ENCODE results near the gene ASCL2. TPM values are rescaled to one million over a fixed set of nuclear protein-coding genes. Genes with fewer than 3 reads are reported as not detected.

The ASCL2 gene
- total and polyA plus RNA-seq, 2 of the 4 experiments (the other 2 are of a cell fraction): not detected

- H2BK15ac ChIP-seq (ENCODE audit: low read depth, low read length): no peak overlapping the region
- ATAC-seq (ENCODE audit: low read depth) (no peak), DNase-seq (no peak)
- H2AK5ac ChIP-seq (ENCODE audit: low read depth, low read length): no peak overlapping the region
- no peak overlapping the region for H2AFZ ChIP-seq (replicated peaks; ENCODE audit: low read length, poor library complexity)
- peaks cover 2% of the 10 kb centered on the region; the same call in 1 of the 2 replicates for H3K9me3 ChIP-seq (ENCODE audit: control insufficient read depth, insufficient read depth, low read length)
- no peak overlapping the region for H3K4me3 ChIP-seq (ENCODE audit: insufficient read depth, low read depth, low read length)
- H3K4me1 ChIP-seq (ENCODE audit: control insufficient read depth, insufficient read depth, low read length): no peaks in the 10 kb centered on the region
- intact Hi-C loops (cut with micrococcal nuclease): no loop called here
- H2AK9ac ChIP-seq (replicated peaks; ENCODE audit: low read depth, low read length, poor library complexity): no peak overlapping the region
- no peak overlapping the region for H3K27ac ChIP-seq (ENCODE audit: insufficient read depth, low read length)
- peaks cover 27% of the 10 kb centered on the region for H3K27me3 ChIP-seq (ENCODE audit: control insufficient read depth, insufficient read depth, low read length)
- dilution Hi-C loops (cut with HindIII; ENCODE audit: low sequenced_read_pairs, unreplicated experiment): no loop called here
- H2BK20ac ChIP-seq (ENCODE audit: low read depth, low read length): no peak overlapping the region
- 30% methylated on average over 2 of the region's 10 CpGs; no CpG with 5 or more reads in 1 of the 2 experiments for WGBS, 2 experiments (ENCODE audit: extremely low coverage in 2 of 2, insufficient read length in 1 of 2)
- H3K36me3 ChIP-seq (ENCODE audit: control insufficient read depth, insufficient read depth, low read length): no peaks in the 10 kb centered on the region
- H4K91ac ChIP-seq (ENCODE audit: insufficient read depth, low read depth, low read length): no peak overlapping the region
- no peak overlapping the region for H3K14ac ChIP-seq (replicated peaks; ENCODE audit: low read depth, low read length)
- no peaks in the 10 kb centered on the region for H3K9me1 ChIP-seq (ENCODE audit: insufficient read depth, low read length)
- H2BK5ac ChIP-seq (ENCODE audit: low read depth, low read length, poor library complexity, severe bottlenecking): no peak overlapping the region
- no peaks in the 10 kb centered on the region for H3K79me1 ChIP-seq (ENCODE audit: low read depth in 1 of 2, low read length in 2 of 2)
- BruUV-seq (replicated peaks): no TSS peak
- no peak overlapping the region for H3K23ac ChIP-seq (ENCODE audit: low read depth, low read length)
- no peak overlapping the region for H2BK120ac ChIP-seq (ENCODE audit: low read depth, low read length)
- H3K18ac ChIP-seq (ENCODE audit: low read depth, low read length): no peak overlapping the region
- no peak overlapping the region for H3K4me2 ChIP-seq (ENCODE audit: low read depth, low read length)
- no peak overlapping the region for H3K9ac ChIP-seq (ENCODE audit: low read depth, low read length)
- TF ChIP-seq CEBPB (IDR thresholded peaks at IDR 0.05; ENCODE audit: low read depth, low read length) (no peak), MAFK (IDR thresholded peaks at IDR 0.05; ENCODE audit: low read depth, low read length) (no peak), BHLHE40 (IDR thresholded peaks at IDR 0.05; ENCODE audit: low read depth, low read length) (no peak), MXI1 (IDR thresholded peaks at IDR 0.05; ENCODE audit: borderline replicate concordance, low read depth, low read length) (no peak), ELK1 (IDR thresholded peaks at IDR 0.05; ENCODE audit: borderline replicate concordance, low read depth, low read length) (no peak), RCOR1 (IDR thresholded peaks at IDR 0.05; ENCODE audit: insufficient replicate concordance, low read length) (no peak), FOS (IDR thresholded peaks at IDR 0.05; ENCODE audit: low read depth, low read length) (no peak)
- H3K56ac ChIP-seq (ENCODE audit: extremely low read depth, insufficient read depth, low read length): no peak overlapping the region
- no peaks in the 10 kb centered on the region for H4K20me1 ChIP-seq (ENCODE audit: insufficient read depth, low read length)
- no peak overlapping the region for H4K8ac ChIP-seq (ENCODE audit: low read depth in 2 of 2, low read length in 2 of 2)
- in situ Hi-C loops (cut with MboI; ENCODE audit: low sequenced_read_pairs): no loop called here
- H4K5ac ChIP-seq (ENCODE audit: low read depth, low read length): no peak overlapping the region
- H3K4ac ChIP-seq (ENCODE audit: low read depth, low read length): no peak overlapping the region
- CTCF ChIA-PET: no interaction called here
- POLR2A ChIA-PET (ENCODE audit: unreplicated experiment): no interaction called here
Observed at GRCh38 chr11:2233693-2234455, 36.5 kb downstream of the ASCL2 start.

Data from IMR-90 (cell line).